CD4-positive, alpha-beta T cell treated with Interferon gamma for 1 hour (primary cell): ENCODE data around the gene ZAR1L.
A peak's percentile ranks its signal among the peaks of the same experiment; 100 is the strongest.

Source experiments
- DNase-seq: peaks from one replicate; pipeline ENCODE4 v3.0.0-alpha.2; 2020

Gene ZAR1L

GRCh38 chr13:32300406-32300805, 14.8 kb downstream of the ZAR1L start:
- DNase-seq: no peak

- DNase-seq: no peak
Observed at GRCh38 chr13:32299893-32300292, 15.3 kb downstream of the ZAR1L start.

GRCh38 chr13:32298695-32299094, 16.5 kb downstream of the ZAR1L start:
- no peak for DNase-seq

- no peak for DNase-seq
Observed at GRCh38 chr13:32297206-32297605, 18.0 kb downstream of the ZAR1L start.

GRCh38 chr13:32285633-32285965, 29.6 kb downstream of the ZAR1L start:
- no peak for DNase-seq

- no peak for DNase-seq
Observed at GRCh38 chr13:32284927-32285632, 30.1 kb downstream of the ZAR1L start.

GRCh38 chr13:32282096-32282711, 33.0 kb downstream of the ZAR1L start:
- no peak for DNase-seq

GRCh38 chr13:32281096-32281495, 34.1 kb downstream of the ZAR1L start:
- DNase-seq: no peak

- no peak for DNase-seq
Observed at GRCh38 chr13:32278426-32278825, 36.7 kb downstream of the ZAR1L start.

- DNase-seq: no peak
Observed at GRCh38 chr13:32277839-32278238, 37.3 kb downstream of the ZAR1L start.

- DNase-seq: no peak
Observed at GRCh38 chr13:32272021-32272683, 43.0 kb downstream of the ZAR1L start.

GRCh38 chr13:32267836-32268439, 47.2 kb downstream of the ZAR1L start:
- DNase-seq: peak; percentile 32

- no peak for DNase-seq
Observed at GRCh38 chr13:32266130-32266529, 49.0 kb downstream of the ZAR1L start.

- no peak for DNase-seq
Observed at GRCh38 chr13:32265726-32266125, 49.4 kb downstream of the ZAR1L start.

- DNase-seq: no peak
Observed at GRCh38 chr13:32264407-32264806, 50.8 kb downstream of the ZAR1L start.

GRCh38 chr13:32262619-32263018, 52.5 kb downstream of the ZAR1L start:
- DNase-seq: no peak

- DNase-seq: no peak
Observed at GRCh38 chr13:32262165-32262564, 53.0 kb downstream of the ZAR1L start.

- no peak for DNase-seq
Observed at GRCh38 chr13:32261567-32261966, 53.6 kb downstream of the ZAR1L start.

- no peak for DNase-seq
Observed at GRCh38 chr13:32259116-32259515, 56.0 kb downstream of the ZAR1L start.

- no peak for DNase-seq
Observed at GRCh38 chr13:32257649-32258048, 57.5 kb downstream of the ZAR1L start.

GRCh38 chr13:32256243-32256642, 58.9 kb downstream of the ZAR1L start:
- no peak for DNase-seq

- DNase-seq: no peak
Observed at GRCh38 chr13:32255724-32256109, 59.4 kb downstream of the ZAR1L start.

- DNase-seq: no peak
Observed at GRCh38 chr13:32254916-32255723, 60.0 kb downstream of the ZAR1L start.
